Lung microvascular endothelial cell (primary cell): ENCODE data around the gene NUBPL. TPM values are rescaled to one million over a fixed set of nuclear protein-coding genes. Genes with fewer than 3 reads are reported as not detected.
"Not testable (repeated sequence)": the region's sequence is repeated elsewhere in the genome, so short reads cannot be mapped to it uniquely, and the experiment has no call there.

Source experiments
- DNase-seq, 2 donors: peaks; one replicate each; pipeline versions ENCODE4 v3.0.0 to v3.0.0-alpha.2; 2010; ENCODE audit warnings: low read depth in 2 of 2
- total RNA-seq: library from RNA; depleted of rRNA; stranded (reverse); fragments of >200 nt; gene quantifications from 2 replicates; pipeline ENCODE4 v1.2.1, GENCODE V29; 2014

NUBPL gene
- total RNA-seq, 1 donor from 2014 or later = 2.4 TPM

DNA sequence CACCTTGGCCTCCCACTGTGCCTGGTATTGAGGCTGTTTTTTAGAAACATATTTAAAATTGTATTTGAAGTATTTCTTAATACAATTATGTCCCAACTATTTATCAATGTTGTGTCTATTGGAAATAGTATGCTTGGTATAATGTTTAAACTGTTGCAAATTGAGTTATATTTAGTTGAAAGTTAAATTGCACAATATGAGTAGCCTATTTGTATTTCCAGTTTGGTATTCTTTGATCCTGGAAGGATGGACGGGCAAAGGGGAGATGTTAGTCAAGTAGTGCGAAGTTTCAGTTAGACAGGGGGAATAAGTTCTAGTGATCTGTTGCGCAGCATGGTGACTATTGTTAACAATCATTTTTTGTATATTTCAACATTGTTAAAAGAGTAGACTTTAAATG, 111.5 kb downstream of the NUBPL start:
- no peak for DNase-seq

DNA sequence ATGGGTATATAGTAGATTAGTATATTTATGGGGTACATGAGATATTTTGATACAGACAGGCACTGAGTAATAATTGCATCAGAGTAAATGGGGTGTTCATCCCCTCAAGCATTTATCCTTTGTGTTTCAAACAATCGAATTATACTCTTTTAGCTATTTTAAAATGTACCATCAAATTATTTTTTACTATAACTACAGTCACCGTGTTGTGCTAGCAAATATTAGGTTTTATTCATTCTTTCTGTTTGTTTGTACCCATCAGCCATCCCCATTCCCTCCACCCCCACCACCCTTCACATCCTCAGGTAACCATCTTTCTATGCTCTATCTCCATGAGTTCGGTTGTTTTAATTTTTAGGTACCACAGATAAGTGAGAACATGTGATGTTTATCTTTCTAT, 115.8 kb downstream of the NUBPL start:
- no peak for DNase-seq

GRCh38 chr14:31677630-31678029, 116.4 kb downstream of the NUBPL start:
- DNase-seq = no peak

DNA sequence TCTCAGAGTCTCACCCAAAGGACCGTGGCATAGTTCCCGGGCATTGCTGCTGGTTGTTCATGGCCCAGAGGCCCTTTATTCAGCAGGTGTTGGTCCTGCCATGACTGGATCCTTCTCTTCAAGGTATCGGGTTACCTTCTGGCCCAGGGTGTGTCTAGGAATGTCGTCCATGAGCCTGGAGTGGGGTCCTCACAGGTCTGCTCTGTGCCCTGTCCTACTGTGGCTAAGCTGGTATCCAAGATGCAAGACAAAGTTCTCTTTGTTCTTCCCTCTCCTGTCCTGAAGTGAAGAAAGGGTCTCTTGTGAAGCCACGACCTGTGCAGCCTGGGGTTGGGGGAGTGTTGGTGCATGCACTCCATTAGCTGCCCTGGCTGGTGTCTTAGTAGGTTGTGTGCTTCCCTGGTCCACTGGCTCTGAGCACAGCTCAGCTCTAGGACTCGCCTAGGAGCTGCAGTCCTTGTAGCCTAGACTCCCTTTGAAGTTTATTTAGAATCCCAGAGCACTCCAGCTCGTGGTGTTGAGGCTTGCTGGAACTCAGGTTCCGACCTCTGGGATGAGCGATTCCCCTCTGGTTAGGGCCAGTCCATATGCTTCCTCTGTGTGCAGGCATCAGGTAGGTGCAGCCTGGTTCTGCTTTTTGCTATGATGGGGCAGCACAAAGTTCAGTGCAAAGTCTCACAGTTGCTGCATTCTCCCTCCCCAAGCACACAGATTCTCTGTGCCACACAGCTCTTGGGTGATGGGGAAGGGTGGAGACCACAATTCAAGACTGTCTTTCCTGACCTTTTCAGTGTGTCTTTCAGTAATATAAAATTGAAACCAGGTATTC, 117.4 kb downstream of the NUBPL start:
- DNase-seq = no peak

DNA sequence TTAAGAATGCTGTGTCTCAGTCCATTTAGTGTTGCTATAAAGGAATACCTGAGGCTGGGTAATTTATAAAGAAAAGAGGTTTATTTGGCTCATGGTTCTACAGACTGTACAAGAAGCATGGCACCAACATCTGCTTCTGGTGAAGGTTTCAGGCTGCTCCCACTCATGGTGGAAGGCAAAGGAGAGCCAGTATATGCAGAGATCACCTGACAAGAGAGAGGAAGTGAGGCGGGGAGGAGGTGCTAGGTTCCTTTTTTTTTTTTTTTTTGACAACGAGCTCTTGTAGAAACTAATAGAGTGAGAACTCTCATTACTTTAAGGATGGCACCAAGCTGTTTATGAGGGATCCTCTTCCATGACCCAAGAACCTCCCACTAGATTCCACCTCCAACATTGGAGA, 121.6 kb downstream of the NUBPL start:
- no peak for DNase-seq

- DNase-seq = no peak
Measured at GRCh38 chr14:31687726-31688125, 126.5 kb downstream of the NUBPL start.

DNA sequence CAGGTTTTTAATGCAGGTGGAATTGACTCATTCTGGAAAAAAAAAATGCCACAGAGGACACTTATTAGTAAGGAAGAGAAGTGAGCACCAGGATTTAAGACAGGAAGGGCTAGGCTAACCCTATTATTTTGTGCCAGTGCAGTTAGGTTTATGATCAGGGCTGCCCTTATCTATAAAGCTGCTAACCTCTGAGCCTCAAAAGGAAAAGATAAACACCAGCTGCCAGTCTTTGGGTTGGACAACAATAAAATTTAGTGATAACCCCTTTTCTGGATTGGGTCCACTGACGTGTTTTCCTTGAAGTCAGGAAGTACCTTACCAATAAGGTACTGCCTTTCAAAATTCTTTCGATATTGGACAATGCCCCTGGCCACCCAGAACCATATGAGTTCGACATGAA, 128.9 kb downstream of the NUBPL start:
- DNase-seq = no peak

DNA sequence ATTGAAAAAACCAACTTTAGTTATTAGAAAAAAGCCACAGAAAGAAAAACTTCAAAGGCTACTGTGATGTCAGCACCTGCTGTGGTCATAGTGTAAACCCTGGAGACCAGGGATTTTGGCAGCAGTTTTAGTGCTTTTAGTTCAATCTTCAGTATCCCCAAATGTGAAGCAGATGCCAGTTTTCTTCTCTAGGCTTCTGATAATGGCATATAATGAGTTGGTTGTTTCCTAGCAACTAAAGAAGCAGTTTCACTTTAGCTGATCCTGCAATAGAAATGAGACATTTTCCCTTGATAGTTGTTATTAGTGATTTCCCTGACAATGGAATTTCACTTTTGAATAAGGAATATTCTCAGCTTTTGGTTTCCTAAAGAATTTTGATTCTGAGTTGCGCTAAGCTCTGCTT, 131.2 kb downstream of the NUBPL start:
- DNase-seq = peak; percentile 8 to 10

DNA sequence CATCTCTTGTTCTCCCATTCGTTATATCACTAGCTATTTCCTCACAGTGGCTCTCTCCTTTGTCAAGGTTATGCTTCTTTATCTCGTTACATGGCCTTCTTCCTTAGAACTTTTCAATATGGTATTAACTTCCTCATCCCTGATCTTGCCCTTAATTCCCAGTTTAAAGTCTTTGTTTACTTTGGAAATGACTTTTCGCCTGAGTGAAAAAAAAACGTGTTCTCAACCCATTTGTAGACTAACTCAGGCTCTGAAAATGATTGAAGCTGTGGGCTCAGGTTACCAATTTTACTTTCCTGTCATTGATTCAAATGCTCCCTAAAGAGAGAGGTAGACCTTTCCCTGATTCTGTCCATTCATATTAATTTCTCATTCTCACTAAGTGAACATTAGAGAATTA, 135.2 kb downstream of the NUBPL start:
- no peak for DNase-seq

- DNase-seq = no peak
Measured at GRCh38 chr14:31699809-31700208, 138.6 kb downstream of the NUBPL start.

GRCh38 chr14:31700282-31701074, 139.3 kb downstream of the NUBPL start:
- no peak for DNase-seq

DNA sequence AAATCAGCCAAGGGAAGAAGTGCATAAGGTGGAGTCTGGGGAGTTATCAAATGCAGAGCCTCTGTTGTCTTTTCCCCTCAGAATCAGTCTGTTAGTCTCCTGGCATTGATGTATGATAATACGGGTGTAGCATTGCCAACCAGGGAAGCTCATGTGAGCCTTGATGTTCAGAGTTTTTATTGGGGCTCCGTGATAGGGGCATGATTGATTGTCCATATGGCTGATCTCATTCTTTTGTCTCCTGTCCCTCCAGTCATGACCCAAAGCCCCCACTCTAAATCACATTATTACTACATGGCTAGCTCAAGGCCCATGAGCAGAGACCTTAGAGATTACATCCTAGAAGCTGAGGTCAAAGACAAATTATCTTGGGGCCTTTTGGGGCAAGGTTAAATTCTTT, 140.9 kb downstream of the NUBPL start:
- no peak for DNase-seq

DNA sequence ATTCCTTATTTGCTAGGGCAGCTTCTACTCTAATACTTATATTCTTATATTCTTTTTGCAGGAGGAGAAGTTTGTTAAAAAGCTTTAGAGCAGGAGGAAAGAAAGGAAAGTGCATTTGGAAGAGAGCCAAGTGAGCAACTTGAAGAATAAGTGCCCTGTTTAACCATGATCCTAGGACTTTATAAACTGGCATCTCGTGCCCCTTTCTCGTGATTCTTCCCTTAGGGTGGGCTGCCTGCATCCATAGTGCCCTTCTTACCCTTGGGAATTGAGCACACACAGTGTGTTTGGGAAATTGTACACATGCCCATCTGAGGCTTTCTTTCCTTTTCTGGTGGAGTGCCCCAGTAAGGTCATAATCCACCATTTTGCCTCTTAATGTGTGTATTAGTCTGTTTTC, 141.9 kb downstream of the NUBPL start:
- no peak for DNase-seq

DNA sequence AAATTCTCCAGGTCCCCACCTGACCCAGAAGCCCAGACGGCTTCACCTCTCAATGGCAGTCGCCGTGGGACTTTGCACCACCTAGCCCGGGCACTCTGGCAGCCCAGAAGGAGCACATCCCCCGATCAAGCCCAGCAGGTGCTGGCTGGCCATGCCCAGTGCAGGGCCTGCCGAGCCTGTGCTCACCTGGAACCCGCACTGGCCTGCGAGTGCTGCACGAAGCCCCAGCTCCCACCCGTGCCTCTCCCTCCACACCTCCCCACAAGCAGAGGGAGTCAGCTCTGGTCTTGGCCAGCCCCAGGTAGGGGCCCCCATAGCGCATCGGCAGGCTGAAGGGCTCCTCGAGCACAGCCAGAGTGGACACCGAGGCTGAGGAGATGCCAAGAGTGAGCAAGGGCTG, 144.5 kb downstream of the NUBPL start:
- no peak for DNase-seq

- DNase-seq = not testable (repeated sequence)
Measured at GRCh38 chr14:31708661-31709060, 147.5 kb downstream of the NUBPL start.

GRCh38 chr14:31712244-31713127, 151.3 kb downstream of the NUBPL start:
- no peak for DNase-seq

DNA sequence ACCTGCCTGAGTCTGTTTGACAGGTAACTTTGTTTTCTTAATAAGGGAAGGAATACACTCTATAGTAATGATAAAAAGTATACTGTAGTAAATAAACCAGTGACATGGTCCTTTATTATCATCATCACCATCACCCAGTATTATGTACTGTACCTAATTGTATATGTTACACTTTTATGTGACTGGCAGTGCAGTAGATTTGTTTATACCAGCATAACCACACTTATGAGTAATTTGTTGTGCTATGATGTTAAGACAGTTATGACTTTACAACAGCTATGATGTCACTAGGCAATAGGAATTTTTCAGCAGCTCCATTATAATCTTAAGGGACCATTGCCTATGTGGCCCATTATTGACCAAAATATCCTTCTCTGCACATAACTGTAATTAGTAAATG, 155.0 kb downstream of the NUBPL start:
- no peak for DNase-seq

DNA sequence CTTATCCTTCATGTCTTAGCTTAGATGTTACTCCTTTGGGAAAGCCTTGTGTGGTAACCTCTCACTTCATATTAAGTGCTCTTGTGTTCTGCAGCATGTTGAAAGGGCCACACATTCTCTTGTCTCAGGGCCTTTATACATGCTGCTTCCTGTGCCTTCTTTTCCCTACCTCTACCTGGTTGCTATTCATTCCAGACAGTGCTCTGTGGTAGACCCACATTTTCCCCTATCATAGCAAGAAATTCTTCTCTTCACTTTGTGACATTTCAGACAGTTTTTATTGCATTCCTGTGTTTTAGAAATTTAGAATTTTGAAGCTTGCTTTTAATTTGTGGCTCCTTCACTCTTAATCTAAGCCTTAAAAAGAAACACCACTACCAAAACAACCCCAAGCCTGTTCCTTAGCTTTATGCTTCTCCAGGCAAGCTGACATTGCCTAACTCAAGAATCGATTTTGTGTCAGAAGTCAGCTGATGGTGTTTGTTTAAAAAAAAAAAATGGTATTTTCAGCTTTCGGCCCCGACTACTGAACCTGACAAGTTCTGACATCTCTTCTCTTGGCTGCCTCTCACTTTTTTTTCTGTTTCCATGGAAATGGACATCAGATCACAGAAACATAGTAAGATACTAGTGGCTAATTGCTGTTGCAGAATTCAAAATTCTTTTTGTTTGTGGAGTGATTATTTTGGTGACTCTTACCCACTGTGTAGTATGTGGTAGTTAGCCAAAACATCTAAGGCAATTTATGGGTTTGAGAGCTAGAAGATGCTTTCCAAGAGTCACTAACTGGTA, 156.3 kb downstream of the NUBPL start:
- DNase-seq = no peak

DNA sequence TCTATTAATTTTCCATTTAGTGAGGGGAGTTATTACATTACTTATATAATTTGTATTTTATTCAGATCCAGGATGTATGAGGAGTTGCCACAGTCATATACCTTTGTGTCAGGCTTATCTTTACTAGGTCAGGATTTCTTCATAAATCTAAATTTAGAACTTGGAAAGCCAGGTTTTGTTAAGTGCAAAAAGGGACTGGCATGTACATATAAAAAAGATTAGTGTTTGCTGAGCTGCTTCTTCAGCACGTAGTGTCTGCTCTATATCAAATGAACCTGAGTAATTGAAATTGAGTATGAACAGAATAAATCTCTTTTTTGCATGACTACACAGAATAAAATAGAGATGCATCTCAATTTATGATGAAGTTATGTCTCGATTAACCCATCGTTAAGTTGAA, 157.4 kb downstream of the NUBPL start:
- no peak for DNase-seq

- no peak for DNase-seq
Measured at GRCh38 chr14:31718985-31719384, 157.8 kb downstream of the NUBPL start.

DNA sequence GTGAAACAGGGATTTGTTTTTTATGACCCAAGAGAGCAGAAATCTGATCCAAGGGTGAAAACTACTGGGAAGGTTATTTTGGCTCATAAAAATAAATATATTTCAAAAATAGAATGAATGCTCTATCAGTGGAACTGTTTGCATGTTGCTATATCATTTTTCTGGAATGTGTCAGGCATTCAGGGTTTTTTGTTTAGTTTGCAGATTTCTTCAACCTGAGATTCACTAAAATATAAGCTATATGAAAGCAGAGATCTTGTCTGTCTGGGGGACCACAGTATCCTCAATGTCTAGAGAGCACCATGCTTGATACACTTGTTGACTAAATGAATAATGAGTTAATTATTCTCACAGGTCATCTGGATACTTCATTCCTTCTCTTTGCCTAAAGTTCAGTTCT, 165.1 kb downstream of the NUBPL start:
- DNase-seq = no peak
